Measurements from ENCODE around the gene SEMA4F.

DNA sequence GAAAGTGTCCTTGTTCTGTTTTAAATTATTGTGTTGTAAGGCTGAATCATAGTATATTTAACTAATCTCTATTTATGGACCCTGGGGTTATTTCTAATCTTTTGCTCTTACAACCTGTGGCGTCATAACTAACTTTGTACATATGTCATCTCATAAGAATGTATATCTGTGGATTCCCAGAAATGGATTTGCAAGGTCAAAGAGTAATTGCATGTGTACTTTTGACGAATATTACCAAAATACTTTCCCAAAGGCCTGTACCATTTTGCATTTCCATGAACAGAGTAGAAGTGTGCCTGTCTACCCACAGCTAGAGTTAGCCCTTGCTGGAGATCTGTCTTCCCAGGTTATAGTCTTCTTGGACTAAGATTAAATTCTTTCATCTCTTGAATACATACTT, 42.8 kb downstream of the SEMA4F start:
- TF ChIP-seq, protein P1, sequence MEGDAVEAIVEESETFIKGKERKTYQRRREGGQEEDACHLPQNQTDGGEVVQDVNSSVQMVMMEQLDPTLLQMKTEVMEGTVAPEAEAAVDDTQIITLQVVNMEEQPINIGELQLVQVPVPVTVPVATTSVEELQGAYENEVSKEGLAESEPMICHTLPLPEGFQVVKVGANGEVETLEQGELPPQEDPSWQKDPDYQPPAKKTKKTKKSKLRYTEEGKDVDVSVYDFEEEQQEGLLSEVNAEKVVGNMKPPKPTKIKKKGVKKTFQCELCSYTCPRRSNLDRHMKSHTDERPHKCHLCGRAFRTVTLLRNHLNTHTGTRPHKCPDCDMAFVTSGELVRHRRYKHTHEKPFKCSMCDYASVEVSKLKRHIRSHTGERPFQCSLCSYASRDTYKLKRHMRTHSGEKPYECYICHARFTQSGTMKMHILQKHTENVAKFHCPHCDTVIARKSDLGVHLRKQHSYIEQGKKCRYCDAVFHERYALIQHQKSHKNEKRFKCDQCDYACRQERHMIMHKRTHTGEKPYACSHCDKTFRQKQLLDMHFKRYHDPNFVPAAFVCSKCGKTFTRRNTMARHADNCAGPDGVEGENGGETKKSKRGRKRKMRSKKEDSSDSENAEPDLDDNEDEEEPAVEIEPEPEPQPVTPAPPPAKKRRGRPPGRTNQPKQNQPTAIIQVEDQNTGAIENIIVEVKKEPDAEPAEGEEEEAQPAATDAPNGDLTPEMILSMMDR (conservative IDR thresholded peaks at IDR 0.05 in 1 of 2, IDR thresholded peaks at IDR 0.05 in 1 of 2; ENCODE audit: low read depth in 1 of 2, low read length in 2 of 2), result no peak
- TF ChIP-seq EZH2 (IDR thresholded peaks at IDR 0.05; ENCODE audit: low read length, missing control alignments), result no peak

All from fibroblast of lung (primary cell).